HG03460 (cell line): ENCODE measurements around the gene RPS27A.
"Not testable (repeated sequence)": the region's sequence is repeated elsewhere in the genome, so short reads cannot be mapped to it uniquely, and the experiment has no call there.

Experiments
- ATAC-seq: cut with Tn5 transposase; IDR thresholded peaks from one replicate; pipeline ENCODE4 v1.9.1; 2021; ENCODE audit not compliant: unreplicated experiment

Gene RPS27A

DNA sequence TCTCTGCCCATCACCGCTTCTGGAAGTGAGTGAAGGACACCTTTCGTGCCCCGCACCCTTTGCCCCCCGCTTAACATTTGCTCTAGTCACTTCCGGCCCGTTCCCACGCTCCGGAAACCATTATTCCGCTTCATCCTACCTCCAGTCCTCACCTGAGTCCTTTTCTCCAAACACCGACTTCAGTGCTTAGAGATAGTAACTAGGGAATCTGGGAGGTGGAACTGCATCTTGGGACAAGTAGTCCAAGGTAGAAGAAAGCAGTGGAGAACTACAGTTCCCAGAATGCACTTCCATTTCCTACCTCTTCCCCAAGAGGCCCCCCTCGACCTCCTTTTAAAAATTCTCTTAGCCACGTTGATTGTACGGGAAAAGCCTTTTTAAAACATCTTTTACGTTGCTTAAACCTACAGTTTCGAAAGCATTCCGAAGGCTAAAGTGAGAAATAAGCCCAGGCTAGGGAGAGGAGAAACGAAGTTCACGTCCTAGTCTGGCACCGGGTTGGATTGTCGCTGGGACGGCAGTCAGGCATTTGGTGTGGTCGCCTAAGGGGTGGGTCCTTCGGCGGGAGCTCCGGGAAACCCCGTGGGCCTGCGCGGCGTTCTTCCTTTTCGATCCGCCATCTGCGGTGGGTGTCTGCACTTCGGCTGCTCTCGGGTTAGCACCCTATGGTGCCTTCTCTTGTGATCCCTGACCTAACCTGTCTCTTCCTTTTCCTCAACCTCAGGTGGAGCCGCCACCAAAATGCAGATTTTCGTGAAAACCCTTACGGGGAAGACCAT, at the start of gene RPS27A, which contains the start of gene CLHC1:
Gene RPS27A, plus strand, starts transcription at position 605 of the 779 bp plus-strand sequence. Its CDS starts 137 bp downstream, at position 742.
Gene CLHC1, minus strand, starts transcription at position 210 of the 779 bp plus-strand sequence. CDS start 9,882 bp downstream, outside the sequence.
- peak; percentile 91 for ATAC-seq

DNA sequence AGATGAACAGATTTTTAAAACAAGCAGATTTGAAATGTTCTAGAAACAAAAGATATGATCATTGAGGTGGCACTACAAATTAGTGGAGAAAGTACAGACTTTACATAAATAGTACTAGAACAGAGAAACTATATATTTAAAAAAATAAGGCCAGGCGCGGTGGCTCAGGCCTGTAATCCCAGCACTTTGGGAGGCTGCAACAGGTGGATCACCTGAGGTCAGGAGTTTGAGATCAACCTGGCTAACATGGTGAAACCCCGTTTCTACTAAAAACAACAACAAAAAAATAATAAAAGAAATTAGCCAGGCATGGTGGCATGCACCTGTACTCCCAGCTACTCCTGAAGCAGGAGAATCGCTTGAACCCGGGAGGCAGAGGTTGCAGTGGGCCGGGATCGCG, 45.7 kb upstream of the RPS27A start:
- ATAC-seq = not testable (repeated sequence)

- not testable (repeated sequence) for ATAC-seq
These were observed 40.6 kb upstream of the RPS27A start for GRCh38 chr2:55191888-55192287.

- ATAC-seq = no peak
These were observed 36.0 kb upstream of the RPS27A start for GRCh38 chr2:55196526-55196925.

- ATAC-seq = no peak
These were observed 32.1 kb upstream of the RPS27A start for GRCh38 chr2:55200416-55200815.

DNA sequence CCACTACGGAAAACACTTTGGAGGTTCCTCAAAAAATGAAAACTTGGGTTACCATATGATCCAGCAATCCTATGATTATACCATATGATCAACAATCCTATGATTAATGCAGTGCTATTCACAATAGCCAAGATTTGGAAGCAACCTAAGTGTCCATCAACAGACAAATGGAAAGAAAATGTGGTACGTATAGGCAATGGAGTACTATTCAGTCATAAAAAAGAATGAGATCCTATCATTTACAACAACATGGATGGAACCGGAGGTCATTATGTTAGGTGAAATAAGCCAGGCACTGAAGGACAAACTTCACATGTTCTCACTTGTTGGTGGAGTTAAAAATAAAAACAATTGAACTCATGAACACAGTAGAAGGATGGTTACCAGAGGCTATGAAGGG, 28.0 kb upstream of the RPS27A start:
- no peak for ATAC-seq

- no peak for ATAC-seq
These were observed 27.5 kb upstream of the RPS27A start for GRCh38 chr2:55204950-55205349.

DNA sequence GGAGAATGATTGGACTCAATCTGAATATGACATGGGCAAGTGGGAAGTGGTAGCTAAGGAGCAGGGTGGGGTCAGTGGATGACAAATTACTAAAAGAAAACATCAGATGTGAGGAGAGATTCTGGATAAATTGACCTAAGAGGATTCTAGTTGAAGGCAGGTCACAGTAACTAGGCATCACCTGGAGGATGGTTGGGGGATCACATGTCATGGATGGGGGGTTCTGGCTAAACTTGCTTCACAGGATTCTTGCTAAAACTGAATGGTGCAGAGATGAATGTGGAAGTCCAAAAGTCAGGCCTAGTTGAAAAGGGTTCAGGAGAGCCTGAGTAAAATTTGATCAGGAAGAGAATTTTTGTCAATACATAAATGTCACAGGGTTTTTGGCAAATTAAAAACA, 18.7 kb upstream of the RPS27A start:
- ATAC-seq = no peak

GRCh38 chr2:55223958-55224760, 8.3 kb upstream of the RPS27A start:
- ATAC-seq = no peak

DNA sequence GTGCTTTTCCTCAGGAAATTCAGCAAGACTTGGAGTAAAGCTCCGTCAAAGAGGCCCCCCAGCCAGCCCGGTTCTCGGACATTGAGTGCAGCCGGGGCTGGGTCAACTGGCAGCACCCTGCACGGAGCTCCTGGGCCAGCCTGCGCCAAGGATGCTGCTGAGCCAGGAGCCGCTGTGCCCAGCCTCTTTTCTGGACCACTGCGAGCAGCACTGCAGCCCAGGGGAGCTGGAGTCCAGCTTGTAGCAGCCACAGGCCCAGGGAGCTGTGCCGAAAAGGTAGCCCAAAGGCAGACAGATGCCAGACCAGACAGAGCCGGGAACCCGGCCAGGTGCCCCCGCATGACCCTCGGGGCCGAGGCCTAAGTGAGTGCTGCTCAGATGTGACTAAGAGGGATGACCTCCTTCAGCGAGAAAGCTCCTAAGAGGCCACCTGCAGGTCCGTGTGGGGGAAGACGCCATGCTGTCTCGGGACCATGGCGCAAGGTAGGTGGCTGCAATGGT, 7.7 kb upstream of the RPS27A start:
- ATAC-seq = no peak

DNA sequence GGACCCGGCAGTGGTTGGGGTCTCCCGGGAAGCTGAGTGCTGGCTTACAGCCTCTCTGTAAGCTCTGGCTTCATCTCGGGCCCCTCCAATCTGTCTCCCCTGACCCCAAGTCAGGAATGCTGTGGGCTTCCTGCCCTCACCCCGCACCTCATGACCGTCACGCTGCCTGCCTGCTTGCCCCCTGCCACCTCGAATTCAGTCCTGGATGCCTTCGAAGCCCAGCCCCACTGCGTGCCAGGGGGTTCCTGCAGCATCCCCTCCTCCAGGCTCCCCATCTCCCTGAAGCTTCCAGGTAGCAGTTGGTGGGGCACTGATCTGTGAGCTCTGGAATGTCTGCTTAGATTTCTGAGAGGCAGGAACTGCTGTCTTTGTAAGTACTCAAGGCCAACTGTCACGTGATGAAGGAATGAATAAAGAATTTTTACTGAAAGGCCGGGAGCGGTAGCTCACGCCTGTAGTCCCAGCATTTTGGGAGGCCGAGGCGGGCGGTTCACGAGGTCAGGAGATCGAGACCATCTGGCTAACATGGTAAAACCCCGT, 6.9 kb upstream of the RPS27A start:
- no peak for ATAC-seq

GRCh38 chr2:55227437-55228225, 4.9 kb upstream of the RPS27A start:
- ATAC-seq = not testable (repeated sequence)

- no peak for ATAC-seq
These were observed 4.3 kb upstream of the RPS27A start for GRCh38 chr2:55228226-55228563.

GRCh38 chr2:55229221-55229620, 3.3 kb upstream of the RPS27A start:
- no peak for ATAC-seq

GRCh38 chr2:55230551-55230950, 1.9 kb upstream of the RPS27A start:
- no peak for ATAC-seq

DNA sequence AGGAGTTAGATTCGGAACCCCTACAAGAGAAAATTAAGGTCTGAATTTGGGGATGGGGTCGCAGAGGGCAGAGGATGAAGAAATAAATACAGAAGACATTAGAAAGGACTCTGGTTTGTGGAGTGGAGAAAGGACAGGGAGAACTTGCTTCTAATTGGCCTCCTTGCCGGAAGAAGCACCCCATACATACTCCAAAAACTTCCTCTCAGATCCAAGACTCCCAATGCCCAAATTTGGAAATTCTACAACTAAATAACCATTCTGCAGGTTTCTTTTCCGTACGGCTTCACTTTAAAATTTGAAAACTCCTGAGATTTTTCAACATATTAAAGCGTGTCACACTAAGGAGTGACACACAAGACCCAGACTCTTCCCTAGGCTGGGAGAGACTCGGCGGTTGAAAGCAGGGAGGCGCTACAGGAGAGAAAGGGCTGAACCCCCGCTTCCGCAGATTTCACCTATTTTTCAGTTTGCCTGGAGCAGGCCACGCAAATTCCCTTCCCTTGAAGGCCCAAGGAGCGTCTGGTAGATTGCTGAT, 873 bp upstream of the RPS27A start:
- no peak for ATAC-seq

DNA sequence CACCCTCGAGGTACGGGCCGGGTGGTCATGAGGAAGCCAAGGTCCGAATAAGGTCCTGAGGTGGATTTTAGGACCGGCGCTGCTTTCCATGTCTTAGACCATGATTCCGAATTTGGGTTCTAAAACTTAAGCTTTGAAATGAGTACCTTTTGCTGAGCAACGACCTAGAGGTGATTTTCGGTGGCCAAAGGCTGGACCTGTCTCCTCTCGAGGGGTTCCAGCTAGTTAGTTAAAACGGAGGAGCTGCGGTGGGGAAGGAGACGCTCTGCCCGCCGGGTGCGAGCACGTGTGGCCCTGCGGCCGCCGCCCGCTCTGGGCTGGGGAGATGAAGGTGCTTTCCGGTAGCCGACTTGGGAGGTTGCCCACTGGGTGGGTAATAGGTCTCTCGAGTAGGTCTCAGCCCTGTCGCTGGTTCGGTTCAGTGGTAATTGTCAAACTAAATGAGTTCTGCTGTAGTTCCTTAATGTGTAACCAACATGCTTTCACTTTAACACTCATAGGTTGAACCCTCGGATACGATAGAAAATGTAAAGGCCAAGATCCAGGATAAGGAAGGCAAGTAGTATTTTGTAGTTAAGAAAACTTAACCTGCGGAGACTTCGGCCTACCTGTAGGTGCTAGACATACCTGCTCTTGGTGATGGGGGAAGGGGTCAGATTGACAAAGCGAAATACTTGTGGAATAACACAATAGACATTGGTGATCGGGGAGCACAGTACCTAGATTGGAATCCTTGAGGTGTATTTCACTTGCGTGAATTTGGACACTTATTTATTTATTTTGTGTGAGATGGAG, 572 bp downstream of the RPS27A start:
- peak; percentile 37 for ATAC-seq

DNA sequence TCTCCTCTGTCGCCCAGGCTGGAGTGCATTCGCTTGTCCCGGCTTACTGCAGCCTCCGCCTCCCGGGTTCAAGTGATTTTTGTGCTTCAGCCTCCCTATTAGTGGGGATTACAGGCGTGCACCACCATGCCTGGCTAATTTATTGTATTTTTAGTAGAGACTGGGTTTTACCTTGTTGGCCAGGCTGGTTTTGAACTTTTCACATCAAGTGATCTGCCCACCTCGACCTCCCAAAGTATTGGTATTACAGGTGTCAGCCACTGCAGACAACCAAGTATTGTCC, 1.1 kb downstream of the RPS27A start:
- ATAC-seq = no peak

GRCh38 chr2:55235724-55236538, 3.4 kb downstream of the RPS27A start:
- no peak for ATAC-seq
